ENCODE results near the gene ASTN1.

ASTN1 gene

DNA sequence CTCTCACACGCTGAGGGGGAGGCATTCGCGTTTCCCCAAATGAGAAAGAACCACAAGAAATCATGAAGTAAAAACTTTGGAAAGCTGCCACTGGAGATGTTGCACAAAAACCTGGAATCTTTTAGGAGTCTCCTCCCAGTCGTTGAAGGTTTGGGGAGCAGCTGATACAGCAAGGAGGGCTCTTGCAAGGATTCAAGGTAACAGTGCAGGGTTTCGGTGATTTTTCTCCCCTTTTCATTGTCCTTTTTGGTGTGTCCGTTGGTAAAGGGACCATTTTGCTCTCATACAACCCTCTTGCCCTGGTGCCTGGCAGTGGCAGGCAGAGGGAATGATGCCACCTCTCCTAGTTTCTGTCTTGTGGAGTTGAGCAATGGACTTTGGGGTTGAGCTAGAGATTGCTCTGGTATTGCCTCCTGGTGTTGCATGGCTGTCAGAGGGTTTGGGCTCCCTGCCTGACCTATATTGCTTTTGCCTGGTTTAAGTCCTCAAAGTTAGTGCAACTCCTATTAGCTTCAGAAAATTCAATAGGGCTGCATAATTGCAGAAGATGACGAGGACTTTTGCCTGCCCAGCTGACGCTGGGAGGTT, 7.1 kb upstream of the ASTN1 start:
- DNase-seq (ENCODE audit: low spot score), result no peak
- POLR2A ChIA-PET (ENCODE audit: low non-redundant PET), result no interaction called here
- TF ChIP-seq, protein P1, sequence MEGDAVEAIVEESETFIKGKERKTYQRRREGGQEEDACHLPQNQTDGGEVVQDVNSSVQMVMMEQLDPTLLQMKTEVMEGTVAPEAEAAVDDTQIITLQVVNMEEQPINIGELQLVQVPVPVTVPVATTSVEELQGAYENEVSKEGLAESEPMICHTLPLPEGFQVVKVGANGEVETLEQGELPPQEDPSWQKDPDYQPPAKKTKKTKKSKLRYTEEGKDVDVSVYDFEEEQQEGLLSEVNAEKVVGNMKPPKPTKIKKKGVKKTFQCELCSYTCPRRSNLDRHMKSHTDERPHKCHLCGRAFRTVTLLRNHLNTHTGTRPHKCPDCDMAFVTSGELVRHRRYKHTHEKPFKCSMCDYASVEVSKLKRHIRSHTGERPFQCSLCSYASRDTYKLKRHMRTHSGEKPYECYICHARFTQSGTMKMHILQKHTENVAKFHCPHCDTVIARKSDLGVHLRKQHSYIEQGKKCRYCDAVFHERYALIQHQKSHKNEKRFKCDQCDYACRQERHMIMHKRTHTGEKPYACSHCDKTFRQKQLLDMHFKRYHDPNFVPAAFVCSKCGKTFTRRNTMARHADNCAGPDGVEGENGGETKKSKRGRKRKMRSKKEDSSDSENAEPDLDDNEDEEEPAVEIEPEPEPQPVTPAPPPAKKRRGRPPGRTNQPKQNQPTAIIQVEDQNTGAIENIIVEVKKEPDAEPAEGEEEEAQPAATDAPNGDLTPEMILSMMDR (conservative IDR thresholded peaks at IDR 0.05; ENCODE audit: low read depth), result no peak
- no peak overlapping the region for H3K27ac ChIP-seq
- CTCF ChIA-PET, result interaction anchor here (0.5 kb wide), 1 partner anchor 21 kb away, joined by 3 read pairs; no protein-coding TSS in a partner anchor

DNA sequence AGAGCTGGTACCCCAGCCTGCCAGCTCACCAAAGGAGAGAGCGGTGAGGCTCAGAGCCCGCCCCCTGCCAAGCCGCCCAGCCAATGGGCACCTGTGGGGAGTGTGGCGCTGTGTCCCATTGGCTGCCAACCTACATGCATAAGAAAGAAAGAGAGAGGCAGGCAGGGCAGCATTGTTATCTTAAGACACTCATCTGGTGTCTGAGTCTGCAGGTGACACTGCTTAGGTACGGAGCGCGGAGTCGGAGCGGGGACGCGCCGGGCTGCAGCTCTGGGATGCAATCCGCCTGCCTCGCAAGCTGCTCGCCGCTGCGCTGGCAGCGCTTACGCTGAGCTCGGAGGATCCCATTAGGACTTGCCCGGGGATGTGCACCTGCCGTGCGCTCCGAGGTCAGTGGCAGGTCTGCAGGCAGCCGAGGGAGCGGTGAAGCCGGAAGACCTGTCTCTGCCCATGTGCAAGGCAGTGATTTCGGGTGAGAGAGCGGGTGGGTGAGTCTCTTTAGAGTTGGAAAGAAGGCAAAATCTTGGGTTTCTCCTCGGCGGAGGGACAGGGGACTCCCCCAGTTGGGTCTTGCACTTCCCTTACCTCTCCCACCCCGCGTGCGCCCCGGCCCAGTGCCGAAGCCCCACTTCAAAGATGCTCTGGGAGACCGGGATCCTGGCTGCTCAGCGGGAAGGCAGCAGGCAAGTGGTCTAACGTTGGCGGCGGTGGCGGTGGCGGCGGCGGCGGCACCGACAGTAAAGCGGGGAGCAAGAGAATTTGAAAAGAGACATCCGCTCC, 6.4 kb upstream of the ASTN1 start, which contains the start of gene BRINP2:
Gene BRINP2 (plus strand): TSS at position 203 of the 780 bp plus-strand sequence. CDS start 58,919 bp downstream, outside the sequence.
- CTCF ChIA-PET, result no interaction called here
- no peak within 1 kb of the TSS for H3K27ac ChIP-seq
- TF ChIP-seq, protein P1 (conservative IDR thresholded peaks at IDR 0.05; ENCODE audit: low read depth), result no peak
- DNase-seq (ENCODE audit: low spot score), result peak; percentile 46
- POLR2A ChIA-PET (ENCODE audit: low non-redundant PET), result no interaction called here

DNA sequence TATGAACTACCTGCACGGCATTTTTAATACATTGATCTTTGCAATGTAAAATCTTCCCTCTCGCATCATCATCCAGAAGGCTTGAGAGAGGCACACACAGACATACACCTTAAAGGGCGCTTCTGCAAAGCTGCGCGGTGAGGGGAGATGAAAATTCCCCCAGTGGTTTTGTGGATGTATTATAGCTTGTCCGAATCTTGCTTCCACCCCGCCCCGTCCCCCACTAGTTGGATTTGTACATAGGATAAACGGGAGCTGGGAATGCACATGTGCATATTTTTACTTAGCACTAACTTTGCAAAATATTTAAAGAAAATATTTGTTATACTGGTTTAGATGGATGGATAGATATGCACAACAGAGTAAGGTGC, 542 bp upstream of the ASTN1 start:
- CTCF ChIA-PET, result interaction anchor here (0.6 to 0.7 kb wide), 2 partner anchors 22 to 27 kb away, joined by 3 to 4 read pairs; no protein-coding TSS in a partner anchor
- TF ChIP-seq, protein P1 (conservative IDR thresholded peaks at IDR 0.05; ENCODE audit: low read depth), result no peak
- DNase-seq (ENCODE audit: low spot score), result no peak
- POLR2A ChIA-PET (ENCODE audit: low non-redundant PET), result no interaction called here
- no peak overlapping the region for H3K27ac ChIP-seq

DNA sequence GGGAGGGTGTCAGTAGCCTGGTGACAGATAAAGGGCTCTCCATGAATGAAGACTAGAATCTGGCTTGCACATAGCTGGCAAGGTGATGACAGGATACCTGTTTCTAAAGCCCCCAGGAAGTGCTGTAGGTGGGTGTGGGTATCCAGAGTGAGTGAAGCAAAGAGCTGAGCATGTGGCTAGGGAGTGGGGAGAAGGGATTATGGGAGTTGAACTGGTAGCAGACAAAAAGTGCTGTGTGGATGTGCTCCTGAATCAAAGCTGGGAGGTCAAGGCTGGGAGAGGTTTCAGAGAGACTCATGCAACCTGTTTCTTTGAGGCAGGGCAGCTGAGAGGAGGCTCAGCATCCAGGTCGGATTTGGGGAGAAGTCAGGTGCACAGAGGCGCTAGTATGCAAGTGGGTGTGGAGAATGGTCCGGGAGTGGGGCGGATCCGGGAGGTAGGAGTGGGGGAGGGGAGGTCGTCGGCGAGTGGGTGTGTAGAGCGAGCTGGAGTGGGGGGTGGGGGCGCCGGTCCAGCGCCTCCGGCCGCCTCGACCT, 600 bp downstream of the ASTN1 start:
- CTCF ChIA-PET, result no interaction called here
- H3K27ac ChIP-seq, result no peak overlapping the region
- POLR2A ChIA-PET (ENCODE audit: low non-redundant PET), result no interaction called here
- DNase-seq (ENCODE audit: low spot score), result no peak
- TF ChIP-seq, protein P1 (conservative IDR thresholded peaks at IDR 0.05; ENCODE audit: low read depth), result no peak

DNA sequence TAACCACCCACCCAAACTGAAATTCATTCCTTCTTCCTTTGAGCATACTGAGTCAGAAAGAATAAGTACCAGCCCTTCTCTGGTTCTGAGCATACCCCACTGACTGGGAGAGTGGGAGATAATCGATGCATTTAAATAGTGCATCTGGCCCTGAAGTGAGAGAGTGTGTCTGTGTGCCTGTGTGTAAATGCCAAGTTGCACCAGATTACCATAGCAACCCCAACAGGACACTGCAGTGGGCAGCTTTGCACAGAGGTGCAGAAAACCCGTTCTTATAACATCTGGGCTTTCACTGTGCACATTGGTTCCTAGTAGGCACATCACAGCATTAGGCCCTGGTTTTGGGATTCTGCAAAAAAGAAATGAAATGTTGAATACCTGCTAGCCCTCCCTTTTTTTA, 2.3 kb downstream of the ASTN1 start:
- CTCF ChIA-PET, result no interaction called here
- POLR2A ChIA-PET (ENCODE audit: low non-redundant PET), result no interaction called here
- no peak for DNase-seq (ENCODE audit: low spot score)
- TF ChIP-seq, protein P1 (conservative IDR thresholded peaks at IDR 0.05; ENCODE audit: low read depth), result no peak
- H3K27ac ChIP-seq, result no peak overlapping the region

DNA sequence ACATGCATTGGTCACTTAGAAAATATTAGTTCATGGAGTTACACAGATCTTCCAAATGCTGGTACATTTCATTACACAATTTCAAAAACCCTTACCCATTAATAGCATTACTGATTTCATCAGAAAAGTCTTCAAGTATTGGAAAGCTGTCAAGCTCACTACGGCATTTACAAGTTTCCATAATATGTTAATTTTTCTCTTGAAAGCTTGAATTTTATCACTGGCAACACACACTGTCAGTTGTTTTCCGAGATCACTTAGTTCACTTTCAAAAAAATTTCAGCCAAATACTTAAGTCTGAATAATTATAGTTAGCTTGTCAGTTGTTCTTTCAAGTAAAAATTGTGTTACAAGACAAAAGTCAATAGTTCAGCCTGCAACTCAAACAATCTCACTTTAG, 18.0 kb downstream of the ASTN1 start:
- H3K27ac ChIP-seq, result no peak overlapping the region
- CTCF ChIA-PET, result interaction anchor here (0.5 kb wide), 1 partner anchor 9 kb away, joined by 3 read pairs; no protein-coding TSS in a partner anchor
- POLR2A ChIA-PET (ENCODE audit: low non-redundant PET), result no interaction called here
- TF ChIP-seq, protein P1 (conservative IDR thresholded peaks at IDR 0.05; ENCODE audit: low read depth), result no peak
- DNase-seq (ENCODE audit: low spot score), result no peak

Data from RWPE1 (cell line).